ENCODE results near the gene FSHR. TPM values are rescaled to one million over a fixed set of nuclear protein-coding genes. Genes with fewer than 3 reads are reported as not detected.

The FSHR gene
- total RNA-seq, 1 experiment from 2014 or later, result not detected

DNA sequence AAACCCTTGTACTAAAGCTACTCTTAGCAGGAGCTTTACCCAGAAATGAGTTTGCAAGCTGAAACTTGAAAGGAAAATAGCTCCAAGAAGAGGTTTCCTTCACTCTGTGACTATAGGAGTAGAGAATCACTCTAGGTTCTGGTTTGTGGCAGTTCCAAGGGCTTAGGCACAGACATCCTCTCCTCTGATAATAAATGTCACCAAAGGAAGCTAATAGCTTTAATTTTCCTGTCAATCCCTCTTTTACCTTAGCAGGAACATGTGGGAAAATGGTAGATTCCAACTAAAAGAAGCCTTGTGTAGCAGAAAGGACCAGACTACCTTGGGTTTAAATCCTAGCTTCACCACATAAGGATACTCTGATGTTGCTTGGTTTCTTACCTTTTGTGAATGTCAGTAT is 104.0 kb downstream of the FSHR start:
- H3K9me2 ChIP-seq (ENCODE audit: insufficient read depth), result no peaks in the 10 kb centered on the region
- peak in 1 of 2 experiments; percentile 21 for DNase-seq
- CTCF ChIA-PET, result no interaction called here
- no peaks in the 10 kb centered on the region for H3K27me3 ChIP-seq (ENCODE audit: insufficient read depth, low read depth)
- H4K20me1 ChIP-seq (ENCODE audit: insufficient read depth), result no peaks in the 10 kb centered on the region
- BruUV-seq (replicated peaks), result no TSS peak
- H3K27ac ChIP-seq, result no peak overlapping the region
- no peak overlapping the region for H3K4me2 ChIP-seq
- no peaks in the 10 kb centered on the region for H3K9me3 ChIP-seq (ENCODE audit: insufficient read depth, low read depth)
- no peaks in the 10 kb centered on the region for H3K79me2 ChIP-seq (ENCODE audit: low read depth)
- H2AFZ ChIP-seq, result no peak overlapping the region
- H3K36me3 ChIP-seq (ENCODE audit: low read depth), result no peaks in the 10 kb centered on the region
- intact Hi-C loops (cut with micrococcal nuclease; ENCODE audit: unreplicated experiment), result no loop called here
- TF ChIP-seq, protein P1, sequence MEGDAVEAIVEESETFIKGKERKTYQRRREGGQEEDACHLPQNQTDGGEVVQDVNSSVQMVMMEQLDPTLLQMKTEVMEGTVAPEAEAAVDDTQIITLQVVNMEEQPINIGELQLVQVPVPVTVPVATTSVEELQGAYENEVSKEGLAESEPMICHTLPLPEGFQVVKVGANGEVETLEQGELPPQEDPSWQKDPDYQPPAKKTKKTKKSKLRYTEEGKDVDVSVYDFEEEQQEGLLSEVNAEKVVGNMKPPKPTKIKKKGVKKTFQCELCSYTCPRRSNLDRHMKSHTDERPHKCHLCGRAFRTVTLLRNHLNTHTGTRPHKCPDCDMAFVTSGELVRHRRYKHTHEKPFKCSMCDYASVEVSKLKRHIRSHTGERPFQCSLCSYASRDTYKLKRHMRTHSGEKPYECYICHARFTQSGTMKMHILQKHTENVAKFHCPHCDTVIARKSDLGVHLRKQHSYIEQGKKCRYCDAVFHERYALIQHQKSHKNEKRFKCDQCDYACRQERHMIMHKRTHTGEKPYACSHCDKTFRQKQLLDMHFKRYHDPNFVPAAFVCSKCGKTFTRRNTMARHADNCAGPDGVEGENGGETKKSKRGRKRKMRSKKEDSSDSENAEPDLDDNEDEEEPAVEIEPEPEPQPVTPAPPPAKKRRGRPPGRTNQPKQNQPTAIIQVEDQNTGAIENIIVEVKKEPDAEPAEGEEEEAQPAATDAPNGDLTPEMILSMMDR (conservative IDR thresholded peaks at IDR 0.05), result no peak
- TF ChIP-seq EZH2 (IDR thresholded peaks at IDR 0.05; ENCODE audit: low read depth), result no peak
- H3K4me3 ChIP-seq, result no peak overlapping the region
- no peaks in the 10 kb centered on the region for H3F3A ChIP-seq (ENCODE audit: insufficient read depth, low read depth)
- POLR2A ChIA-PET (ENCODE audit: unreplicated experiment), result no interaction called here
- H3K4me1 ChIP-seq (replicated peaks; ENCODE audit: insufficient read depth), result no peaks in the 10 kb centered on the region

DNA sequence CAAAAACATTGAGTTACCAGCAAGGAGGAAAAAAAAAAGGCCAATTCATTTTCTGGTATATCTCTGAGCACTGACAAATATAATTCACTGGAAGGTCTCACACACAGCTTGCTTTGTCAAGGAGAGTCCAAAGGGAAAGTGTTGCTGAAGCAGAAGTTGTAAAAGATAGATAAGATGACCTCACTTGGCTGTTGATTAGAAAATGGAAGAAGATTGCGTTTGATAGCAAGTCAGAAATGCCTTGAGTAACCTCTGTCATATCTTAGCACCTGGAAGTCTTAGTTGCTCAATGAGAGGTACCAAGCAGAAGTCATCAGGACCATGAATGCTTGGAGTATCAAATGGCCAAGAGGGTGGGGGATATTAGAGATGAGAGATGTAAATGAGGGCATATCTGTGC is 105.2 kb downstream of the FSHR start:
- no peaks in the 10 kb centered on the region for H3F3A ChIP-seq (ENCODE audit: insufficient read depth, low read depth)
- CTCF ChIA-PET, result no interaction called here
- H3K9me3 ChIP-seq (ENCODE audit: insufficient read depth, low read depth), result no peaks in the 10 kb centered on the region
- TF ChIP-seq, protein P1 (conservative IDR thresholded peaks at IDR 0.05), result no peak
- no peak for TF ChIP-seq EZH2 (IDR thresholded peaks at IDR 0.05; ENCODE audit: low read depth)
- no peaks in the 10 kb centered on the region for H3K79me2 ChIP-seq (ENCODE audit: low read depth)
- POLR2A ChIA-PET (ENCODE audit: unreplicated experiment), result no interaction called here
- no peak overlapping the region for H3K4me2 ChIP-seq
- no peaks in the 10 kb centered on the region for H3K27me3 ChIP-seq (ENCODE audit: insufficient read depth, low read depth)
- H2AFZ ChIP-seq, result no peak overlapping the region
- no peaks in the 10 kb centered on the region for H3K36me3 ChIP-seq (ENCODE audit: low read depth)
- H3K4me1 ChIP-seq (replicated peaks; ENCODE audit: insufficient read depth), result no peaks in the 10 kb centered on the region
- H3K27ac ChIP-seq, result no peak overlapping the region
- DNase-seq, result no peak
- intact Hi-C loops (cut with micrococcal nuclease; ENCODE audit: unreplicated experiment), result no loop called here
- H3K9me2 ChIP-seq (ENCODE audit: insufficient read depth), result no peaks in the 10 kb centered on the region
- no peak overlapping the region for H3K4me3 ChIP-seq
- no TSS peak for BruUV-seq (replicated peaks)
- H4K20me1 ChIP-seq (ENCODE audit: insufficient read depth), result no peaks in the 10 kb centered on the region

DNA sequence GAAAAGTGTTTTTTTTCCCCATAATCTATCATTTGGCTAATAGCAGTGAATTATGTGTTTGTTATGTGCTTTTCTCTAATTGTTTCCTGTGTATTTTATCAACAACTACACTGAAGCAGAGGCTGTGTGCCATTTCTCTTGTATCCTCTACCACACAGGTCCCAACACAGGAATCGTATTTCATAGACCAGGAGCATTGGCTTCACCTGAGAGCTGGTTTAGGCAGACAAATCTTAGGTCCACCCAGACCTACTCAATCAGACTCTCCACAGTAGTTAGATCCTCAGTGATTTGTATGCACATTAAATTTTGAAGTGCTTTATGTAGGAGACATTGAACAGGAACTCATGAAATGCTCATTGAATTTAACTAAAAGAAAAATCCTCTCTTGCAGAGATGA is 109.2 kb downstream of the FSHR start:
- H3F3A ChIP-seq (ENCODE audit: insufficient read depth, low read depth), result no peaks in the 10 kb centered on the region
- DNase-seq, result no peak
- H3K4me3 ChIP-seq, result no peak overlapping the region
- no peak overlapping the region for H2AFZ ChIP-seq
- TF ChIP-seq, protein P1 (conservative IDR thresholded peaks at IDR 0.05), result no peak
- TF ChIP-seq EZH2 (IDR thresholded peaks at IDR 0.05; ENCODE audit: low read depth), result no peak
- POLR2A ChIA-PET (ENCODE audit: unreplicated experiment), result no interaction called here
- H4K20me1 ChIP-seq (ENCODE audit: insufficient read depth), result no peaks in the 10 kb centered on the region
- no peak overlapping the region for H3K4me2 ChIP-seq
- no peaks in the 10 kb centered on the region for H3K9me2 ChIP-seq (ENCODE audit: insufficient read depth)
- no peaks in the 10 kb centered on the region for H3K4me1 ChIP-seq (replicated peaks; ENCODE audit: insufficient read depth)
- H3K36me3 ChIP-seq (ENCODE audit: low read depth), result no peaks in the 10 kb centered on the region
- H3K27me3 ChIP-seq (ENCODE audit: insufficient read depth, low read depth), result no peaks in the 10 kb centered on the region
- BruUV-seq (replicated peaks), result no TSS peak
- intact Hi-C loops (cut with micrococcal nuclease; ENCODE audit: unreplicated experiment), result no loop called here
- H3K79me2 ChIP-seq (ENCODE audit: low read depth), result no peaks in the 10 kb centered on the region
- no peak overlapping the region for H3K27ac ChIP-seq
- CTCF ChIA-PET, result no interaction called here
- H3K9me3 ChIP-seq (ENCODE audit: insufficient read depth, low read depth), result no peaks in the 10 kb centered on the region

Data from PC-9 (cell line).